GM18909 (cell line): Measurements from ENCODE around the gene SLIT3.

Experiments used
- ATAC-seq: cut with Tn5 transposase; IDR thresholded peaks from one replicate; pipeline ENCODE4 v1.9.1; 2021; ENCODE audit warnings: mild to moderate bottlenecking; ENCODE audit not compliant: unreplicated experiment, poor library complexity

Gene SLIT3

DNA sequence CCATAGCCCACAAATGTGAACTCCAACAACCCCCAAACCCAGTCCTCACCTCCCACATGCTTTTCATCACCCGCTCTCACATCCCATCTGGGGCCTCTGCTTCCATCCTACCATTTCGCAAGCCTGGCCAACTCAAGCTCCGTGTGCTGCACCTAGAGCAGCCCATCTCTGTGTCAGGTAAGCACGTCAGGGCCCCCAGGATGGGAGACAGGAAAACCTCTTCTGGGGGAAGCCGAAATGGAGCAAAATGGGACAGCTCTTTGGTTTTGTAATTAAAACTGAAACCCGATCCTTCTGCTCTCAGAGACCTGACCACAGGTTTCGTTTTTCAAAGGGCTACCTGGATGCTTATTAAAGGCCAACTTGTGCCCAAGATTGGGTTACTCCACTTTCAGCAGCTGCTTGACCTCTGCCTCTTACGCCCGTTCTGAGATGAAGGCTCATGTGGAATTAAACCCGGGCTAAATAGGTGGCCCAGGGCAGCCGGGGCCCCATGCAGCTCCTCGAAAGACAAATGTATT is 287.7 kb downstream of the SLIT3 start:
- no peak for ATAC-seq

DNA sequence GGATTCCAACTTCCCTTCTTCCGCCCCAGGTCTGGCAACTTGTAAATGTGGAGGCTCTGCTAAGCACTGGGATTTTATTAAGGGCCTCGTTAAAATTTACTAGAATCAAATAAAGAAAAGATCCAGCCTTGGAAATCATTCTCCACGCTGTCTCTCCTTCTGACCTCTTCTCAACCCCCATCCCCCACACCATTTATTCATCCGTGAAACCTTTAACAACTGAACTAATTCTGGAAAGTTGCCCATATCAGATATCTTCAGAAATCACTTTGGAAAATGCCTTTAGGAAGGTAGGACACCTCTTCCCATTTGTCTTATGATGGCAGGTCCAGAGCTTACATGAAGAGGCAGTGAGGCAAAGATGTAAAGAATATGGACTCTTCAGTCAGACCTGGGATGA is 288.5 kb downstream of the SLIT3 start:
- no peak for ATAC-seq

DNA sequence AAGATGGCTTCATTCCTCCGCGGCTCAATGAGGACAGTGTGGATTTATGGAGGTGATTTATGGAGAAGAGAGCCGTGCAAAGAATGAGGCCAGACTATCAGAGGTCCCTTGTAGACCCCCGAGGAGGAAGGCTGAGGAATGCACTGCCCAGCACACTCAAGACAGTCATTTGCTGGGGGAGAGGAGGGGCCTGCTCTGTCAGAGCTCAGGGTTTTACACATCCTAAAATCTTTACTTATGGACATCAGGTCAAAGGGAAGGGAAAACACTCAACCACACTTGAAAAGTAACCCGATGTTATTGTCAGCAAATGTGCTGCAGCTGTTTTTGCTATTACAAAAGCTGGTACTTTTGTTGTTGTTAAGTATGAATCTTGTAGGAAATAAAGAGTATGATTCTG is 289.5 kb downstream of the SLIT3 start:
- no peak for ATAC-seq

DNA sequence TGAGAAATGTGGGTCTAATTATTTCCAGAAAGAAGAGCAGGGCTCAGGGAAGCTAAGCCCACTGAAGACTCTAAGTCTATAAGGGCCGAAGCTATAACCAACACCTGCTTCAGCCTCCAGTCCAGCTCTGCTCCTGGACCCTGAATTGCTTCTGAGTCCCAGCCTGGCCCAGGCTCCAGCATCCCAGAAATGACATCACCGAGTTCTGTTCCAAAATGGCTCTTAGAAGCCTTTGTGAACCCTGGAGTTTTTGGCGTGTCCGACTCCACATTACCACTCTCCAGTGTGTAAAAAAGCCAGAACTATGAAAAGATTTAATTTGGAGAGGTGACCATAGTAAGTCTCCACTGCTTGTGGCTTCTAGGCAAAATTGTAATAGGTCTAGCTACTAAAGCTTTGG is 289.9 kb downstream of the SLIT3 start:
- ATAC-seq, result no peak

DNA sequence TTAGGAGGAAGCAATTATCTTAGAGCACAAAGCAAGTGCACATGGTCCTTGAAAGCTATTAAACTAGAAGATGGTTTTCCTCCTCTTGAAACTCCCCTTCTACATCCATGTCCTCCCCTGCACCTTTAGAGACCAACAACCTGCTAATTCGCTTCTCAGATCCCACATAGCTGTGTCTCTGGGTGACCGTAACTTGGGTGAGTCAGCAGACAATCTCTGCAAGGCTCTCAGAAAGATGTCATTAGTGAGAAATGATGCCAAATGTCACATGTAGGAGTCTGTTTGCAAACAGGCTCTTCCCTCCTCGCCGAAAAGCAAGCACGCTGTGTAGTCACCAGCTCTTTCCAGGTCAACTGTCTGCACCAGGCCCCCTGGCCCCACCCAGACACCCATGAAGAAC is 291.8 kb downstream of the SLIT3 start:
- no peak for ATAC-seq

DNA sequence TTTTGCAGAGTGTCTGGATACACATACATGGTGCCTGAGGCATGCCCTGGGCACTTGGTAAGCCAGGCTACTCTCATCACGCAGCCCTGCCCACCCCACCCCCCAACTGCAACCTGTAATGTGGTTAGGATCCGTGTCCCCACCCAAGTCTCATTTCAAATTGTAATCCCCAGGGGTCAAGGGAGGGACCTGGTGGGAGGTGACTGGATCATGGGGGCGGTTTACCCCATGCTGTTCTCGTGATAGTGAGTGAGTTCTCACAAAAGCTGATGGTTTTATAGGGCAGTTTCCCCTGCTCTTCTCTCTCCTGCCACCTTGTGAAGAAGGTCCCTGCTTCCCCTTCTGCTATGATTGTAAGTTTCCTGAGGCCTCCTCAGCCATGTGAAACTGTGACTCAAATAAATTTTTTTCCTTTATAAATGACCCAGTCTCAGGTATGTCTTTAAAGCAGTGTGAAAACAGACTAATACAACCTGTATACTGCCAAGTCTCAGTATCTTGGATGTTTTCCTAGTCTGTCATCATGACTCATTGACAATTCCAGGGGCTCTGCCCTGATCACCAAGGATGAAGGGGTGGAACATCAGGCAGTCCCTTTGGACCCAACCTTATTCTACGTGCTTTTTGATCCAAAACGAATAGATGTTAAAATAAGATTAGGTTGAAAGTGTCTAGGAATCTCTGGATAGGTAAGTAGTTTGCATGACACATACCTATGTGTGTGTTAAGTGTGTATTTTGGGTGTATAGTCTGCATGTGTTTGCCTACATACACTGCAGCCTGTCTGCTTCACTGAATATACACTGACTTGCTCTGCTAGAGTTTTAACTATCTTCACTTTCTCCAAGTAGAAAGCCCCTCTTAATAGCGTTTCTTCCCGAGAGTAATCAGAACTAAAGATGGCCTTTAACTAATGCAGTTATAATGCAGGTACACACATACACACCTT is 293.8 kb downstream of the SLIT3 start:
- no peak for ATAC-seq

DNA sequence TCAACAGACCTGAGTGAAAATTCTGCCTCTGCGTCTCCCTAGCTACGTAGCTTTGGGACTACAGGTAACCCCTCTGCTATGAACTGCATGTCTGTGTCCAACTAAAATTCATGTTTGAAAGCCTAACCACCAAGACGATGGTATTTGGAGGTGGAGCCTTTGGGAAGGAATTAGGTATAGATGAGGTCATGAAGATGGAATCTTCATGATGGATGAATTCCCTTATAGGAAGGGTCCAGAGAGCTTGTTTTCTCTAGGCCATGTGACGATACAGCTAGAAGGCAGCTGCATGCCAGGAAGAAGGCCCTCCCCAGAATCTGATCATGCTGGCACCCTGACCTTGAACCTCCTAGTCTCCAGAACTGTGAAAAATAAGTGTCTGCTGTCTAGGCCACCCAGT is 296.4 kb downstream of the SLIT3 start:
- ATAC-seq, result no peak

DNA sequence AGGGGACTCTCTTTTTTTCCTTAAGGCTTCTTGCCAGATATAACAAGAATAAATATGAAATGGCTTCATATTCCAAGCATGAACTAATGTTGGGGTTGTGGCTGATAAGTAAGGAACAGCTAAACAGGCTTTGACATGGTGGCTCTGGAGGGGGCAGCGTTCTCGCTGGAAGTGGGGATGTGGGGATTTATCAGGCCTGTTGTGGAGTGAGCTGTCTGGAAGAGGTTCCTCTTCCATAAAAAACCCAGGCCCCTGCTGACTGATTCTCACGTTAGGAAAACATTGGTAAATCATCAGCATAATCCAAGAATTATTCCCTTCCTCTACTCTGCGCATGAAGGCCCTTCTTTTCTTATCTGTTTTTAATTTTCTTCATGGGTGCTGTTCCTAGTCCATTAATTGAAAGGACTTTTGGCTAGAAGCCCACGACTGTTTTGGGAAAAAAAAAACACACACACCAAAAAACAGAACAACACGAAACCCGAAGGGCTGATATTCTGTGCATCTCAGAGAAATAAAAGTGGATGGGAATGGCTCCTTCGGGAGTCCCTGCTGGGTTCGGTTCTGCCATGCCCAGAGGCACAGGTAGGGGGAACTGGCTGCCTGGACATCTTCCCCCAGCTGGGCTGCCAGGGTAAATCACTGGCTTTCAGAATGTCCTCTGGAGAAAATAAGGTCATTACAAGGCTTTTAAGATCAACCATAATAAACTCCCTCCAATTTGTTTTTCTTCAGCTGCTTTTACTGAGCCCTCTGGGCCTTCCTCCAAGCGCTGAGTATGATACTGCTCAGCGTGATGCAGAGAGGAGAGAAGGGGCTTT is 297.0 kb downstream of the SLIT3 start:
- ATAC-seq, result no peak

DNA sequence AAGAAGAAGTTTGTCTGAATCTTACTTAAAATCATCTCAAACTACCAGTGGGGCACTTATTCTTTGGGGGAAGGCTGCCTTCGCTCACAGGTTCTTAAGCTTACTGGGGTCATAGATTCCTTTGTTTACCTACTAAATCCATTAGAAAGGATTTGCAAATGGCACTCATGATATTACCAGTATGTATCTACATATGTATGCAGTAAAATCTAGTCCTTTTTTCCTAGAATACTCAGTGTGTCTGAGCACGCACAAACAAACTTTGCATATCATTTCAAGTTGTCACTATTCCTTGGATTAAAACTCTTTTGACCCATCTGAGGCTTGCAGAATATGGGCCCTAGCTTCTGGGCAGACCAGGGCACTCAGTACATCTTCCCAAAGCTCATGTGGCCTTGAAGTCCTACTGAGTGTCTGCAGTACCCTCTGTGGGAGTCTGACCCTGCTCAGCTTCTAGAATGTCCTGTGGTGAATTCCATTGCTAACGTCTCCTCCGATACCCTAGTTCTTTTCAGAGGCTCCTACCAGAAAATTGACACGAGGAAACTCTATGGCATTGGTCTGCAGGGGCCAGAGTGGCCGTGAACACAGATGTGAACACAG is 297.9 kb downstream of the SLIT3 start:
- ATAC-seq, result no peak

DNA sequence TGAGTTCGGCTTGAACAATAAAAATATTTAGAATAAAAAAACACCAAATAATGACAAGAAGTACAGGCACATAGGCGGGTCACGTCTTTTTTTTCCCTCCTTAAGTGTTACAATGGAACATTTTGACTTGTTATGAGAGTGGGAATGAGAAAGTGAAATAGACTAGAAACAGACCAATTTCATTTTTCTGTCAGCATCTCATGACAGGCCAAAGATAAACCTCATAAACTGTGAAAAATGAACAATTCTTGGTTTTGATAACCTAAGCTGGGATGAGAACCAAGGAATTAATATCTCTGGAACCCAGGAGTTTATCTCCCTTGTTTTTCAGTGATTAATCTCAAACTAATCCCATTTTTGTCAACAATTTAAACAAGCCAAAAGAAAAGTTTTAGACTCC is 299.5 kb downstream of the SLIT3 start:
- ATAC-seq, result no peak

DNA sequence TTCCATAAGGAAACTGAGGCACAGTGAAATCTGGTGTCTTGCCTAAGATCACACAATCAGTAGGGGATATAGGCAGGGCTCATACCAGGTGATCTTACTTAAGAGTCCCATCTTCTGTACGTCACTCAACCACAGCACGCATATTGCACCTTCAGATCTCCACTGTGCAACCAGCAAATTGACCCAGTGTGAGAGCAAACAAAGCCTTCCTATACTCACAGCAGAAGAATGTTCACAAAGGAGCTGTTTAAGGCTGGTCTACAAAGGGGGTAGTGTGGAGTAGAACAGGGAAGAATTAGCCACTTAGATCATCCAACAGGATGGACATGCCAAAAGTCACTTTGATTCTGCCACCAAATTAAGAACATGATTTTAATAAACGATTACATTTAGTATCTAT is 305.9 kb downstream of the SLIT3 start:
- no peak for ATAC-seq

DNA sequence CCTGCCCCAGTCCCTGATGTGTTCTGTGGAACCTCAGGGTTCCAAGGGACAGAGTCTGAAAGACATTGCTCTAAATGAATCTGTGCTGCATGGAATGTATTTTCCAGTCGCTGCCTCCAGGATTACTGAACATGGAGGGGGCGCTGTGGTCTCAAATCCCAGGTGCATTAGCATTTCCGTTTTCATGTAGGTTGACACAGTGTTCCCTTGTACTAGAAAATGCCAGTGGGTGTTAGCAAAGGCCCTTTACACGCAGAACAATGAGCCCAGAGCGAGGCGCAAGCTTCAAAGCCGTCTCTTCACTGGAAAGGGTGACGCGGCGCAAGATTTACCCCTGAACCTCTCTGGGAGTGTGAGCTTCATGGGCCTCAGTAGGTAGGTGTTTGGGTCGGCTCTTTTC is 308.3 kb downstream of the SLIT3 start:
- ATAC-seq, result no peak

DNA sequence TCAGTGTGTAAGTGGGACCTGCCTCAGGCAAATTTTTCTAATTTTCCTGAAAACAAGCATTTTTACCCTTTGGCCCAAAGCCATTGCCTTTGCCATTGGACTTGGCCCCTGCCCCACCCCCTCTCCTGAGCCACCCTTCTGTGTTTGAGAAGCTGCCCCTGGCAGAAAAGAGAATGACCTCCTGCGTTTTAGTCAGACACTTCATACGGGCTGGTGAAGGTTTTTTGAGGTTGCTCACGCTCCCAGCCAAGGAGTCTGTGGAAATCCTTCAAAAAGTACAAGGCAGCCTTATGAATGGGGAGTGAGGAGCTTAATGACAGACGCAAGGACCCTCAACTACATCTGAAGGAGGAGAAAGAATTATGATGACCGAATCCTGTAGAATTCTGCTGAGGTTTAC is 308.9 kb downstream of the SLIT3 start:
- ATAC-seq, result no peak

DNA sequence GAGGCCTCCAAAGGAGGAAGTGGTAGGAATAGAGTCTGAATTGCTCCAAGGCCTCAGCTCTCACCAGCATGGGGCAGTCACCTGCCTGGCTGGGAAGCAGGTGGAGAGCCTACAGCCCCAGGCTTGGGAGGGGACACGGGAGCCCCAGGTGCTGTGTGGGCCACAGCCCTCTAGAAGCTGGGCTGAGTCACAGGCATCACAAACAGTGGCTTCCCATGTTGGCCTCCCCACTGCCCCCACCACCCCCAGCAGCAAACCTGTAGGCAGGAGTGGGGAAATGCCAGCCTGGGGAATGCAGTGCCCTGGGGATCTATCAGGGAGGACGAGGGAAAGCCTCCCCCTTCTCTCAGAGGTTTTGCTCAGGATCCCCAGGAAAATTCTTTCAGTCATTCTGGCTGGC is 309.6 kb downstream of the SLIT3 start:
- no peak for ATAC-seq

DNA sequence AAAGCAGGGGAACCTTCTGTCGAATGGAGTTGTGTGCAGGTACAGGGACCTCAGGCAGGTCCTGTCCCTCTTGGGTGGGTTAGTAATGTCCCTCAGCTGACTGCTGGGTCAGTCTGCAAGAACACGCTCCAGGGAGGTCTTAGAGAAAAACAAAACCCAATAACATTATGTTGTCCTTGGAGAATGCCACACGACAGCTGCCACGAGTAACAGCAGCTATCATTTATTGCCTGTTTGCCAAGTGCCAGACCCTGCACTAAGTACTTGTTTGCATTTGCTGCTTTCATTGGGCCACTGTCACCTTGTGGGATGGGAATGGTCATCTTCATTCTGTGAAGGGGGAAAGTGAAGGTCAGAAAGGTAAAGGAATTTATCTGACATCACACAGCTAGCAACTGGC is 310.3 kb downstream of the SLIT3 start:
- no peak for ATAC-seq

DNA sequence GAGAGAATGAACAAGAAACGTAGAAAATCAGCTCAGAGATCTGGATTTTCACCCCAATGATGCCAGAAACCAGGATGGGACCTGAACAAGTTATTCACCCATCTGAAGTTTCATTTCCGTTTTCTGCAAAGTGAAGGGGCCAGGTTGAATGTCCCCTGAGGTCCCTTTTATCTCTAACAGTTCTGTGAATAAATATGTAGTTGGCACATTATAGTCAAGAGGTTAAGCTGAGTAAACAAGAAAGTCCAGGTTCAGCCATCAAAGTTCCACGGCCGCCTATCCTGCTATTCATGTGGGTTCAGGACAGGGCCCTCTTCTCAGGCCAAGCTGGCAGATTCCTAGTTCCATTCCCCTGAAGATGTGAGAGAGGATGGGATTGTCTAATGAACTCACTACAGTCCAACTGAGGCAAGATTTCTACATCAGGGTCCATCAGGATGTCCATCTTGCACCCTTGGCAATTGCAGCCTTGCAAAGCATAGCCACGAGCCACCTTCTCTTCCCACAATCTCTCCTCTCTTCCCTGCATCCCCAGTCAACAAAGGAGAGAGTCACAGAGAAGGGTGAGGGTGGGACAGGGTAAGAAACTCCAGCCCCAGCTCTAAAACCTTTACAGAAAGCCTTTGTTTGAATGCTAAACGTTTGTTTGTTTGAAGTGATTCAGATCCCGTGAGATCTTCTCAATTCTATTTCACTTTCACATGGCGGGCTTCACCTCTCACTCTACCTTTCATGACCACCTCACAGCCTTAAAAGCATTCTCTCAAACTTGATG is 311.0 kb downstream of the SLIT3 start:
- no peak for ATAC-seq

DNA sequence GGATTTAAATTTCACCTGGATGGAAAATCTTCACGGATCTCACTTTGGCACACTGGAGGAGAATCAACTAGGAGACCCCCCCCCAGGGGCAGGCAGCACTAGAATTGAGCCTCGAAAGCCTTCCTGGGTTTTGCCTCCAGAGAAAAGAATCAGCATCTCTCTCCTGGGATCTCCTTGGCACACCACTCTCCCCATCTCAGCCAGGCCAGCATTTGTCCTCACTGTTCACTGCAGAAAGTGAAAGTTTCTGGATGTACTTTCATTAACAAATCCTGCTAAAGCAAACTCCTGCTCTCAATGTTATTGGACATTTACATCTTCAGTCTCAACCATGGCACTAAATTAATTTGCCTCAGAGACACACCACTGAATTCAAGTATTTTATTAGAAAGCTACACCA is 312.2 kb downstream of the SLIT3 start:
- ATAC-seq, result no peak

DNA sequence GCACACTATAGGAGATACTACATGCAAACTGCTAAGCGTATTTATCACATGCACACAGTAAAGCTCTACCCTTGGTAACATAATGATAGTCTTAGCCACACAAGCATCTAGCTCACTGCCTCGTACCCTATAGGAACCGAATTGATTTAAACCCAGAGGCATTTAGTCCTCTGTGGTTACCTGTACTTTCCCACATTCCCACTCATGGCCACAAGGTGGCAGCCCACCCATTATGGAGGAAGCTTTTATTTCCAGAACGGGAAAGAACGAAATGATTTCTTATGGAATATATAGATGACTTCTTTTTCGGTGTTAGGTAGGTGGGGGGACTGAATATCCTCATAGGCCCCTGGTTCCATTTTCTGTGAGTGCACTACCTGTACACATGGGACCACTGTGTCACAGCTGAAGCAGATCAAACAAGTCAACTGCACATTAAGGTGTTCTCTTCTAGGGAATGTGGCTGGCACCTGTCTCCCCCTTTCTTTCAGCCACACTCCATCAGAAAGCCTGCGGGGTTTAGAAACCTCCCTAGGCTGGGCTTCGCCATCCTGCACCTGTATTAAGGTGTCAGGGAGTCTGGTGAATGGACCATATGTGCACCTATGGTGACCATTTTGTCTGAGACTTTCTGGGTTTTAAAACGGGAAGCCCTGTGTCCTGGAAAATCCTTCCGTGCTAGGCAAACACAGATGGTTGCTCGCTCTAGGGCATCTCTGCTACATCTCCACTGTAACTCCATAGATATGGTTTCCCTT is 313.2 kb downstream of the SLIT3 start:
- ATAC-seq, result peak; percentile 68

DNA sequence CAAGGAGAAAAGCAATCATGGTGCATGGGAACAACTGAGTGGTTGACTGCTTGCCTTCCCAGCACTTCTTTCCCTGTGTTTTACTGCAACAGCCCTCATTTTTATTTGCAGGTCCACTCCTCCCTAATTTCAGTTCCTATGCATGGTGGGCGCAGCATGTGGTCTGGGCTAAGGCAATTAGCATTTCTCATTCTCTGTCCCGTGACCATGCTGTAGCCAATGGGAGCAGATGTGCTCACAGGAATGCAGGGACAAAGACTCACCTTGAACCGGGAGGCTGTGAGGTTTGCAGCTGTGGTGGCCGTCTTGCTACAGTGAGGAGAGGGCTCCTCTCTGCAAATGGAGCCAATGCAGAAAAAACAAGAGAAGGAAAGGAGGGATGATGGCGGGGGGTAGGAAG is 315.5 kb downstream of the SLIT3 start:
- no peak for ATAC-seq
